GM12864 (cell line): ENCODE measurements around the gene ACSF2.

Experiments used
- DNase-seq: peaks from one replicate; pipeline ENCODE4 v3.0.0-alpha.2; 2011; ENCODE audit warnings: low read depth
- H3K4me3 ChIP-seq: 2 replicates; pipeline ENCODE4 v1.5.1; 2011; ENCODE audit warnings: mild to moderate bottlenecking, low read depth, low read length, control low read depth
- TF ChIP-seq, protein P1 (sequence below): IDR thresholded peaks from 2 replicates; pipeline ENCODE4 v1.5.1; 2011; ENCODE audit warnings: low read depth, mild to moderate bottlenecking, moderate library complexity, low read length, control low read depth, inconsistent platforms; ENCODE audit errors: missing control alignments

The ACSF2 gene

DNA sequence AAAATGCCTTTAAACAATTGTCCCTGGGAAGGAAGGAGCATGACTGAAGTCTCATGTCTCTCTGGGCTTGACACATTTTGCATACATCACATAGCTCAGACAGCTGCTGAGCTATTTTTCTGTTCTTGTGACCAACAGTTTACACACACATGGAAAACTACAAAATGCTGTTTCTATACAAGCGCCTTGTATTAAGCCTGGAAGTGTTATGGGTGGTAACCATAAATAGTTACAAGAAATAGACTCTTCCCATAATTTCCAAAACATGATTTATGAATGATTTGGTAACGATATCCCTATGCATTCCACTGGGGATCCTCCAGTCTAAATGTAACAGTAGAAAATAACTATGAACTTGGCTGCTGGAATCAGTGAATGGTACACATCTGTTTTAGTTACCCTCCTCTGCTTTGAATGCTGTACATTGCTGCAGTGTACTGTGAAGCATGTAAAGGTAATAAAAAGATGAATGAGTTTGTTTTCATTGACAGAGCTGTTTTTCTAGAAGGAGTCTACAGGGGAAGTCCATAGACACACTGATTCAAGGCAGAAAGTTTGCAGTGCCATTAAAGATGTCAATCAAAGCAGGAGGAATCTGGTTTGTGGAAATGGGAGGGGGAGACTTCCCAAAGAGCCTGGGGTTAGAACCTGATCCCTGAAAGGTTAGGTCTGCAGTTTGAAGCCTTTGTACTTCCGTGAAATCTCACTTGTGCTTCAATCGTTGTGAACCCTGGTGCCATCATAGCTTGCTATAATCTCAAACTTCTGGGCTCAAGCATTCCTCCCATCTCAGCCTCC lies 5.0 kb downstream of the ACSF2 start:
- TF ChIP-seq, protein P1, sequence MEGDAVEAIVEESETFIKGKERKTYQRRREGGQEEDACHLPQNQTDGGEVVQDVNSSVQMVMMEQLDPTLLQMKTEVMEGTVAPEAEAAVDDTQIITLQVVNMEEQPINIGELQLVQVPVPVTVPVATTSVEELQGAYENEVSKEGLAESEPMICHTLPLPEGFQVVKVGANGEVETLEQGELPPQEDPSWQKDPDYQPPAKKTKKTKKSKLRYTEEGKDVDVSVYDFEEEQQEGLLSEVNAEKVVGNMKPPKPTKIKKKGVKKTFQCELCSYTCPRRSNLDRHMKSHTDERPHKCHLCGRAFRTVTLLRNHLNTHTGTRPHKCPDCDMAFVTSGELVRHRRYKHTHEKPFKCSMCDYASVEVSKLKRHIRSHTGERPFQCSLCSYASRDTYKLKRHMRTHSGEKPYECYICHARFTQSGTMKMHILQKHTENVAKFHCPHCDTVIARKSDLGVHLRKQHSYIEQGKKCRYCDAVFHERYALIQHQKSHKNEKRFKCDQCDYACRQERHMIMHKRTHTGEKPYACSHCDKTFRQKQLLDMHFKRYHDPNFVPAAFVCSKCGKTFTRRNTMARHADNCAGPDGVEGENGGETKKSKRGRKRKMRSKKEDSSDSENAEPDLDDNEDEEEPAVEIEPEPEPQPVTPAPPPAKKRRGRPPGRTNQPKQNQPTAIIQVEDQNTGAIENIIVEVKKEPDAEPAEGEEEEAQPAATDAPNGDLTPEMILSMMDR, result no peak
- H3K4me3 ChIP-seq, result no peak overlapping the region
- no peak for DNase-seq

DNA sequence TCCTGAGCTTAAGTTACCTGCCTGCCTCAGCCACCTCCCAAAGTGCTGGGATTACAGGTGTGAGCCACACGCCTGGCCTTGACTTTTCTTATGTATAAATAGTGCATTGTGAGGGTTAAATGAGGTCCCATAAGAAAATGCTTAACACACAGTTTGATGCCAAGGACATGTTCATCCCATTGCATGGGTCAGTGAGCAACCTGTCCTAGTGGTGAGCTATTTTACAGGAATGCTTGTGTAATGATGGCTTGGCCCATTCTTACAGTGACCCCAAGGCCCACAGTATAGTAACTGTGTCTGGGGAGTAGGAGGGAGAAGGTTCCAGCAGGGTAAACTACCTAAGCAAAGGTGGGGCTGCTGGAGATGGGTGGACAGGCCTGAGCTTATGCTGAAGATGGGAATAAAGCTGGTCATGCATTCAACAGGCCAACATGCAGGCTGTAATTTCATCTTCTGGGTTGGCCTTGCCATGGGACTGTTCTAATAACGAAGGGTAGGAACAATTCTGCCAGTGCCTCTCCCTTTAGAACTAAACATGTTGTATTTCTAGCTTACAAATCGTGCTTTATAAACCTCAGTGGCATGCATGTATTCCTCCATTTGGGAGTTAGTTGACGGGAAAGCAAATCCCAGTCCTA lies 6.2 kb downstream of the ACSF2 start:
- no peak for DNase-seq
- TF ChIP-seq, protein P1, result no peak

GRCh38 chr17:50437409-50437808 lies 11.4 kb downstream of the ACSF2 start:
- H3K4me3 ChIP-seq, result no peak overlapping the region
- TF ChIP-seq, protein P1, result no peak

More for the DNA sequence above, 6.2 kb downstream of the ACSF2 start:
- no peak overlapping the region for H3K4me3 ChIP-seq

DNA sequence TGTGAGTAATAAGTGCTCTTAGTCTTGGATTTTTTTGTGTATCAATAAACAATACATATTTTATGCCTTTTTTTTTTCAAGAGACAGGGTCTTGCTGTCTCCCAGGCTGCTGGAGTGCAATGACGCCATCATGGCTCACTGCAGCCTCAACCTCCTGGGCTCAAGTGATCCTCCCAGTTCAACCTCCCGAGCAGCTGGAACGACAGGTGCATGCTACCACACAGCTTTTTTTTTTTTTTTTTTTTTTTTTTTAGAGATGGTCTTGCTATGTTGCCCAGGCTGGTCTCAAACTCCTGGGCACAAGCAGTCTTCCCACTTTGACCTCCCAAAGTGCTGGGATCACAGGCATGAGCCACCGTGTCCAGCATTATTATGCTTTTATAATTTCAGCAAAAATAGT lies 13.0 kb downstream of the ACSF2 start:
- no peak overlapping the region for H3K4me3 ChIP-seq
- DNase-seq, result no peak
- TF ChIP-seq, protein P1, result no peak

More at GRCh38 chr17:50437409-50437808, 11.4 kb downstream of the ACSF2 start:
- no peak for DNase-seq

GRCh38 chr17:50440172-50440837 lies 14.3 kb downstream of the ACSF2 start:
- no peak overlapping the region for H3K4me3 ChIP-seq
- DNase-seq, result no peak
- TF ChIP-seq, protein P1, result no peak

DNA sequence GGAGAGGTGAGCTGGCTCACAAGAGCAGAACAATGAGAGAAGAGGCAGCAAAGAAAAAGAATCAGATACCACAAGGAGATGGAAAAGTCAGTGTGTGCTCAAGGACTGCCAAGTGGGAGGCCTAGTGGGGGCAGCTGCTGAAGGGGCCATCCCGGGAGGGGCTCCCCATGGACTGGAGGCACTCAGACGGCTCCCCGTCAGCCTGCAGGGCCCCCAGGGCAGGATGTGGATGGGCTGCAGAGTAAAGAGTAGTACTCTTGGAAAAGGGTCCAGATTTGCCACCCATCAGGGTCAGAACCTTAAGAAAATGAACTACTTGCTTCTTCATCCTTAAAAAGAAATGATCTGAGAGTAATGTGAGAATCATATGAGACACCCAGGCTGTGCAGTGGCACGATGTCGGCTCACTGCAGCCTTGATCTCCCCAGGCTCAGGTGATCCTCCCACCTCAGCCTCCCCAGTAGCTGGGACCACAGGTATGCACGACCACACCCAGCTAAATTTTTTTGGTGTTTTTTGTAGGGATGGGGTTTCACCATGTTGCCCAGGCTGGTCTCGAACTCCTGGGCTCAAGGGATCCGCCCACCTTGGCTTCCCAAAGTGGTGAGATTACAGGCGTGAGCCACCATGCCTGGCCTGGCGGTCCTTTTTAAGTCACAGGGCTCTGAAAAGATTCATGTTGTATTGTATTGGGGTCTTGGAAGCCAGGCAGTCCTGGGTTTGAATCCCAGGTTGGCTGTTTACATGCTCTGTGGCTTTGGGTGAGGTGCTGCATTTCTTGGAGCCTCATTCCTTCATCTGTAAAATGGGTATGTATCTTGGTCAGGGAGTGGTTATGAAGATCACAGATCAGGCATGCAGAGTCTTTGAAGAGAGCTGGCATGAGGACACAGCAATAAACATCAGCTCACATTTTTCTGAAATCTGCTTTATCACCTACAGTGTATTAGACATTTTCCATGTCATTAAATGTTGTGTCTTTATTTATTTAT lies 15.1 kb downstream of the ACSF2 start:
- DNase-seq, result no peak
- TF ChIP-seq, protein P1, result no peak
- no peak overlapping the region for H3K4me3 ChIP-seq
